ENCODE measurements around the gene SMIM28.

The SMIM28 gene

GRCh38 chr6:138374230-138374629 lies 3.5 kb upstream of the SMIM28 start:
- no peak for DNase-seq (ENCODE audit: low spot score)

- DNase-seq (ENCODE audit: low spot score), result no peak
These were observed 2.9 kb upstream of the SMIM28 start for GRCh38 chr6:138374815-138375214.

DNA sequence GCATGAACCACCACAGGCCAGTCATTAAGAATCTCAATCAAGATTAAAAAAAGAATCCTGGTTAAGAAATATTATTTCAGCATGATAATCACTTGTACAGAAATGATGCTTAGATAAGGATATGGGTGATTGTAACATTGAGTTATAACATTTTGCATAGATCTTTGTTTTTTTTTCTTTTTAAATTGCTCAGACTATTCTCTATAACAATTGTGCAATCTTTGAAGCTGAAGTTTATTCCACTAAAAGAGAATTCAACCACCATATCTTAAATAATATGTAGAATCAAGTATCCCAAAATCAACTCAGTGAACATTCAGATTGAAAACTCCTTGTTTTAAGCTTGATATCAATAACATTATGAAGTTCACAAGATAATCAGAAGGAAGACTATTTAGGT lies 663 bp upstream of the SMIM28 start:
- no peak for DNase-seq (ENCODE audit: low spot score)

DNA sequence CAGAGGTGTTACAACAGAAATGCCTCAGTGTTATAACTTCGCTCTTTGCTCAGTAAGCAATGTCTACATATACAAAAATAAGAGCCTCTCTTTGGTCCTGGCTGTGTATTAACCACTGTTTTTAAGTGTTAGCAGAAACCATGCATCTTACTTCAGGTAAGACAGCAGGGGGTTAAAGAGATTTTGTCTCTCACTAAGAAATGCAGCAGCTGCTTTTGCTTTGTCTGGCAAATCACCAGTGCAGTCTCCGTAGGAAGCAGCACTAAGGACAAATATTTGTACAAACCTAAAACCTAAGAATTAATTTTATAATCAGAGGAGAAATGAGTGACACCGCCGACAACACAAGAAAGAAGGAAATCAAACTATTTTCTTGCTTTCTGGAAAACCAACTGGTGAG lies 758 bp downstream of the SMIM28 start:
- DNase-seq (ENCODE audit: low spot score), result no peak

- no peak for DNase-seq (ENCODE audit: low spot score)
These were observed 5.0 kb downstream of the SMIM28 start for GRCh38 chr6:138382498-138383265.

- no peak for DNase-seq (ENCODE audit: low spot score)
These were observed 6.1 kb downstream of the SMIM28 start for GRCh38 chr6:138383776-138384175.

GRCh38 chr6:138386897-138387296 lies 9.2 kb downstream of the SMIM28 start:
- no peak for DNase-seq (ENCODE audit: low spot score)

DNA sequence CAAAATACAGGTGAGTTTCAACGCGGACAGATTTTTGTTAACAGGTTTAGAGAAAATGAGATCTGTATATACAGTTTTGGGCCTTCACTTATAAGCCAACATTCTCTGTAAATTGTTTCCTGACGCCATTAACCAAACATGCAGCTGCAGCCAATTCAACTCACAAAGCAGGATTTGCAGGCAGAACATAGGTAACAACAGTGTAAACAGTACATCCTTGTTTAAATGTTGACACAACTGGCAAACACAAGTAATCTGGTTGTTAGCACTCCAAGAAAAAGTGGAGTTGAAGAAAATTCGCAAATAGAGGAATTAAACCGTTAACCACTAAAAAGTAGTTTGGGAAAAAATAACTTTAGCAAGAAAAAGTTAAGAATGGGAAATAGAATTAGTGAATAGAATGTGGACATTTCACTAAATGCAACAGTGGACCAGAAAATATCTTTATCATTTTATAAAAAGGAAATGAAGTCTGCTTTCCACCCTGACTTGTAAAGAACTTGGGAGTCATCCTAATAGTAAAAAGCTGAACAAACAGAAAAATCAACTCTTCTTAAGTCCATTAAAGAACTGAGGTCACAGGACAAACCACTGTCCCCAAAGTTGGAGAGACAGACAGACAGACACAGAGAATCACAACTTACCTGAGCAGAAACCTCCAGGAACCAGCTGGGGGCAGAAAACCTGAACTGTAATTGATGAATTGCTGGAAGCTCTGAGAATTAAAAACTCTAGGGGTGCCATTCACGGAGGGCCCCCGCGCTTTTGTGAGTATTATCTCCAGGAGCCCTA lies 10.1 kb downstream of the SMIM28 start:
- DNase-seq (ENCODE audit: low spot score), result no peak

GRCh38 chr6:138389551-138389950 lies 11.8 kb downstream of the SMIM28 start:
- DNase-seq (ENCODE audit: low spot score), result no peak

GRCh38 chr6:138393871-138394783 lies 16.4 kb downstream of the SMIM28 start:
- DNase-seq (ENCODE audit: low spot score), result no peak

GRCh38 chr6:138396709-138397108 lies 19.0 kb downstream of the SMIM28 start:
- no peak for DNase-seq (ENCODE audit: low spot score)

DNA sequence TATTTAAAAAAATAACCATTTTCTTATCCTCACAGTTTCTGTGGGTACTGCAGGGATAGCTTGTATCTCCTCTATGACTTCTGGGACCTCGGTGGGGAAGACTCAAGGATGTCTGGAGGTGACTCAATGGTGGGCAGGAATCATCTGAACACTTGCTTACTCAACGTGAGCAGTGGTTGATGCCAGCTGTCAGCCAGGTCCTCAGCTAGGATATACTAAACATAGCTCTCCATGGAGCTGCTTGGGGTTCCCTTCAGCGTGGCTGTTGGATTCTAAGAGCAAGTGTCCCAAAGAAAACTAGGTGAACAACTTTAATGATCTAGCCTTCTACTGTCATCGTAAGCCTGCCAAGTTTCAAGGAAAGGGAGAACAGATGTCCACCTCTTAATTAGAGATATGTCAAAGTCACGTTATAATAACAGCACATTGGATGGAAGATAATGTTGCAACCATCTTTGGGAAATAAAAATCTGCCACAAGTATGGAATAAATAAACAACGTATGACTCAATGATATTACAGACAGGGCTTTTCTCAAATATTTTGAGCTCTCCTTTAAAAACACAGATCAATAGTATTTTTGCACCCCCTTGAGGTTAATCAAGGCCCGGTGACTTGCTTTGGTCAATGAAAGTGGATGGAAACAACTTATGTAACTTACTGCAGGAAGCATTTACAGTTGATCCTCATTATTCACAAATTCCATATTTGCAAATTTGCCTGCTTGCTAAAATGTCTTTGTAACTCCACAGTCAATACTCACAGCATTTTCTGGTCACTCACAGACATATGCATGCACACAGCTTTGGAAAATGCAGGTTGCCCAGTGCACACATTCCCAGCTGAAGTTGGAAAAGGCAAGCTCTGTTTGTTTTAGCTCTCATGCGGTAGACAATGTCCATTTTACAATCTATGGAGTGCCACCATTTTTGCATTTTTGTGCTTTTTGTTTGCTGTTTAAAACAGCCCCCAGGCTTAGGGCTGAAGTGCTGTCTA lies 19.7 kb downstream of the SMIM28 start:
- no peak for DNase-seq (ENCODE audit: low spot score)

DNA sequence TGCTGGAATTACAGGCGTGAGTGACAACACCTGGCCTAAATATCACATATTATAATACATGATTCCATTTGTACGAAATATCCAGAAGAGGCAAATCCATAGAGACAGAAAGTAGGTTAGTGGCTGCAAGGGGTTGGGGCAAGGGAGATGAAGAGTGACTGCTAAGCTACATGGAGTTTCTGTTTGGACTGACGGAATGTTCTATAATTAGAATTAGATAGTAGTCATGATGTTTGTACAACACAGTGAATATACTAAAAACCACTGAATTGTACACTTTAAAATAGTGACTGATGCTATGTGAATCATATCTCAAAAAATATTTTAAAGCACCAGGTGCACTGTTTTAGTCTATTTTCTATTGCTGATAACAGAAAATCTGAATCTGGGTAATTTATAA lies 22.6 kb downstream of the SMIM28 start:
- no peak for DNase-seq (ENCODE audit: low spot score)

GRCh38 chr6:138401960-138402837 lies 24.5 kb downstream of the SMIM28 start:
- DNase-seq (ENCODE audit: low spot score), result no peak

GRCh38 chr6:138402838-138403187 lies 25.1 kb downstream of the SMIM28 start:
- no peak for DNase-seq (ENCODE audit: low spot score)

DNA sequence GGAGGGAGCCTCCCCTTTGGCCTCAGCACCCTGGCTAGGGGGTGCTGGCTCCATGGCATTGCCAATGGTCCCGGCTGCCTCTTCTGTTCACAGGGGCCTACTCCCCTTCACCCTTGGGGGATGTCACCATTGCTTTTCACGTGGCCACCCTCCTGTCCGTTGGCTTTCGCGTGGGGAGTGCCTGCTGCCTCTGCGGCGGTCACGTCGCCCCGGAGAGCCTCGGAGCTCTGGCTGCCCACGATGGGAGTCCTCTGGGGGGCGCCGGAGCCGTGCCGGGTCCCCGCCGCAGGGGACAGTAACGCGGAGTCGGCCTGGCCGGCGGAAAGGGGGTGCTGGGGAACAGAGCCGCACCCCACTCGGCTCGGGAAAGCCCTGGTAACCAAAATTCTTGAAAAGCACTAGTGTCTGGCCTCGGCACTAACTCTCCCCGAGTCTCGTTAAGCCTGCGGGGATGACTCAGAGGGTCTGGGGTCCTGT lies 25.7 kb downstream of the SMIM28 start:
- DNase-seq (ENCODE audit: low spot score), result peak; percentile 52

- DNase-seq (ENCODE audit: low spot score), result peak; percentile 92
These were observed 26.3 kb downstream of the SMIM28 start, which contains the start of gene HEBP2 for GRCh38 chr6:138403801-138404665. Gene HEBP2 (plus strand): TSS chr6:138404223. CDS start chr6:138404496, 273 bp downstream.

- peak; percentile 30 for DNase-seq (ENCODE audit: low spot score)
These were observed 27.1 kb downstream of the SMIM28 start for GRCh38 chr6:138404666-138405337.
